ENCODE measurements around the gene CWC22. TPM values are rescaled to one million over a fixed set of nuclear protein-coding genes. Genes with fewer than 3 reads are reported as not detected.

CWC22 gene
- total RNA-seq, 2 experiments from 2014 or later: 21.1 to 23.6 TPM

DNA sequence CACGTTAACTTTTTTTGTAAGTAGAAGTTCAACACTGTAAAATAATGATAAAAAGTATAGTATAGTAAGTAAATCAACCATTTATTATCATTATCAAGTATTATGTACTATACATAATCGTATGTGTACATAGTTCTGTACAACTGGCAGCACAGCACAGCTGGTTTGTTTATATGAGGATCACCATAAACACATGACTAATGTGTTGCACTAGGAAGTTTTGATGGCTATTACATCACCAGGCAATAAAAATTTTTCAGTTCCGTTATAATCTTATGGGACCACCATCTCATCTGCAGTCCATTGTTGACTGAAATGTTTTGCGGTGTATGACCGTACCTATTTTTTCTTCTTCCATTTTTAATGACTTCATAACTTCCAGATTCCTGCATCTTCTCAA is 106.4 kb downstream of the CWC22 start:
- Mint-ChIP-seq H3K4me3 (no peak overlapping the region), H3K36me3 (no peaks in the 10 kb centered on the region), H3K4me1 (ENCODE audit: low read depth) (no peaks in the 10 kb centered on the region), H3K27me3 (no peaks in the 10 kb centered on the region), H3K27ac (no peak overlapping the region), H3K9me3 (peaks cover 7% of the 10 kb centered on the region)
- intact Hi-C loops (cut with micrococcal nuclease): no loop called here
- ChIA-PET CTCF (no interaction called here), POLR2A (no interaction called here)
- DNase-seq: no peak

DNA sequence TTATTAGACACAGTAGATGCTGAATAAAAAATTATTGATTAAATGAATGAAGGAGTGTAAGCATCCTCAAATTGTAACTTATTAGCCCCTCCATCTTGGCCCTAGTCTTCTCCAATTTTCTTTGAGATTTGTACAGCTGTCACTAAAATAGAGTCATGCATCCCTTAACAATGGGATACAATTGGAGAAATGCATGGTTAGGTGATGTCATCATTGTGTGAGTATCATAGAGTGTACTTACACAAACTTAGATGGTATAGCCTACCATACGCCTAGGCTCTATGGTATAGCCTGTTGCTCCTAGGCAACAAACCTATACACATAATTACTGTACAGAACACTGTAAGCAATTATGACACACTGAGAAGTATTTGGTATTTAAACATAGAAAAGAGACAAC is 107.4 kb downstream of the CWC22 start:
- intact Hi-C loops (cut with micrococcal nuclease): no loop called here
- no peak overlapping the region for H3K27ac Mint-ChIP-seq
- no peaks in the 10 kb centered on the region for H3K36me3 Mint-ChIP-seq
- ChIA-PET CTCF (no interaction called here), POLR2A (no interaction called here)
- H3K4me3 Mint-ChIP-seq: no peak overlapping the region
- H3K4me1 Mint-ChIP-seq (ENCODE audit: low read depth): no peaks in the 10 kb centered on the region
- DNase-seq: no peak
- H3K27me3 Mint-ChIP-seq: no peaks in the 10 kb centered on the region
- H3K9me3 Mint-ChIP-seq: peaks cover 7% of the 10 kb centered on the region

DNA sequence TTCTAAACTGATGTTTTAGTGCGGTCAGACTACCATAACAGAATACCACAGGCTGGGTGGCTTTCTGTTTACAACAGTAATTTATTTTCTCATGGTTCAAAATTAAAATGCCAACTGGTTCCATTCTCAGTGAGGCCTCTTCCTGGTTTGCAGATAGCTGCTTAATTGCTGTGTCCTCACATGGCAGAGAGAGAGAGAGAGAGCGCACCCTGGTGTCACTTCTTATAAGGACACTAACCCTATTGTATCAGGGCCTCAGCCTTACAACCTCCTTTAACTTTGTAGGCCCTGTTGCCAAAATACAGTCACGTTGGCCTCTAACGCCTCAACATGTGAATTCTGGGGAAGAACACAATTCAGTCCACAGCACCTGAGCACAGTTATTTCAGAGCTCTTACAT is 108.2 kb downstream of the CWC22 start:
- CTCF ChIA-PET: interaction anchor here (0.7 kb wide), 1 partner anchor 477 kb away, joined by 3 read pairs; no protein-coding TSS in a partner anchor
- no peaks in the 10 kb centered on the region for H3K36me3 Mint-ChIP-seq
- H3K27ac Mint-ChIP-seq: no peak overlapping the region
- POLR2A ChIA-PET: no interaction called here
- intact Hi-C loops (cut with micrococcal nuclease): no loop called here
- DNase-seq: peak; percentile 19
- H3K27me3 Mint-ChIP-seq: no peaks in the 10 kb centered on the region
- no peak overlapping the region for H3K4me3 Mint-ChIP-seq
- H3K4me1 Mint-ChIP-seq (ENCODE audit: low read depth): no peaks in the 10 kb centered on the region
- H3K9me3 Mint-ChIP-seq: peaks cover 7% of the 10 kb centered on the region

Other genes with a start within 250 kb of the CWC22 start
- gene ZNF385B, start 145.7 kb downstream of the CWC22 start, total RNA-seq: not detected